Measurements from ENCODE around the gene PHB1. TPM values are rescaled to one million over a fixed set of nuclear protein-coding genes. Genes with fewer than 3 reads are reported as not detected.

Gene PHB1
- total RNA-seq, 1 donor from 2014 or later = 114 TPM

- Mint-ChIP-seq H3K27me3 (ENCODE audit: low read depth) (no peaks in the 10 kb centered on the region), H3K9me3 (ENCODE audit: low read depth) (no peaks in the 10 kb centered on the region), H3K27ac (ENCODE audit: unreplicated experiment) (no peak overlapping the region), H3K4me1 (ENCODE audit: low read depth) (peaks cover 12% of the 10 kb centered on the region), H3K36me3 (ENCODE audit: low read depth) (peaks cover 46% of the 10 kb centered on the region), H3K4me3 (ENCODE audit: unreplicated experiment) (no peak overlapping the region)
- TF ChIP-seq CTCF (IDR thresholded peaks at IDR 0.05) = no peak
- no peak for DNase-seq (ENCODE audit: low spot score)
Observed at GRCh38 chr17:49407086-49407485, 7.6 kb downstream of the PHB1 start.

GRCh38 chr17:49406421-49407061 lies 8.1 kb downstream of the PHB1 start:
- Mint-ChIP-seq H3K36me3 (ENCODE audit: low read depth) (peaks cover 40% of the 10 kb centered on the region), H3K4me1 (ENCODE audit: low read depth) (peaks cover 12% of the 10 kb centered on the region), H3K9me3 (ENCODE audit: low read depth) (no peaks in the 10 kb centered on the region), H3K27ac (ENCODE audit: unreplicated experiment) (no peak overlapping the region), H3K27me3 (ENCODE audit: low read depth) (no peaks in the 10 kb centered on the region), H3K4me3 (ENCODE audit: unreplicated experiment) (no peak overlapping the region)
- DNase-seq (ENCODE audit: low spot score) = no peak
- TF ChIP-seq CTCF (IDR thresholded peaks at IDR 0.05) = no peak

DNA sequence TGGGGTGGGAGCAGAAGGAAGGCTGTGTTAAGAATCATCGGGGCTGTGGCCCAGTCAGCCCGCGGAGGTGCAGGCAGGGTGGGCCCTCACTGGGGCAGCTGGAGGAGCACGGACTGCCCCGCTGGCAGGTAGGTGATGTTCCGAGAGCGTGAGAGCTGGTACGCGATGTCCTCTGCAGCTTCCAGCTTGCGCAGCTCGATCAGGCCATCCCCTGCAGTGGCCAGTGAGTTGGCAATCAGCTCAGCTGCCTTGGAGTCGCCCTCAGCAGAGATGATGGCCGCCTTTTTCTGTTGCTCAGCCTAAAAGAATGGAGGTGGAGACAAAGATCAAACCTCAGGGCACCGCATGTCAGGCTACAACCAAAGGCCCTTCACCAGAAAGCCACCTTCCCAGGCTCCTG lies 9.8 kb downstream of the PHB1 start:
- no peak for TF ChIP-seq CTCF (IDR thresholded peaks at IDR 0.05)
- no peaks in the 10 kb centered on the region for H3K27me3 Mint-ChIP-seq (ENCODE audit: low read depth)
- H3K27ac Mint-ChIP-seq (ENCODE audit: unreplicated experiment) = no peak overlapping the region
- peaks cover 12% of the 10 kb centered on the region for H3K4me1 Mint-ChIP-seq (ENCODE audit: low read depth)
- H3K36me3 Mint-ChIP-seq (ENCODE audit: low read depth) = peaks cover 39% of the 10 kb centered on the region
- no peak overlapping the region for H3K4me3 Mint-ChIP-seq (ENCODE audit: unreplicated experiment)
- H3K9me3 Mint-ChIP-seq (ENCODE audit: low read depth) = no peaks in the 10 kb centered on the region
- DNase-seq (ENCODE audit: low spot score) = no peak

GRCh38 chr17:49404361-49404760 lies 10.3 kb downstream of the PHB1 start:
- peaks cover 39% of the 10 kb centered on the region for H3K36me3 Mint-ChIP-seq (ENCODE audit: low read depth)
- no peaks in the 10 kb centered on the region for H3K27me3 Mint-ChIP-seq (ENCODE audit: low read depth)
- no peak overlapping the region for H3K4me3 Mint-ChIP-seq (ENCODE audit: unreplicated experiment)
- DNase-seq (ENCODE audit: low spot score) = peak; percentile 67
- TF ChIP-seq CTCF (IDR thresholded peaks at IDR 0.05) = no peak
- no peak overlapping the region for H3K27ac Mint-ChIP-seq (ENCODE audit: unreplicated experiment)
- peaks cover 12% of the 10 kb centered on the region for H3K4me1 Mint-ChIP-seq (ENCODE audit: low read depth)
- no peaks in the 10 kb centered on the region for H3K9me3 Mint-ChIP-seq (ENCODE audit: low read depth)

DNA sequence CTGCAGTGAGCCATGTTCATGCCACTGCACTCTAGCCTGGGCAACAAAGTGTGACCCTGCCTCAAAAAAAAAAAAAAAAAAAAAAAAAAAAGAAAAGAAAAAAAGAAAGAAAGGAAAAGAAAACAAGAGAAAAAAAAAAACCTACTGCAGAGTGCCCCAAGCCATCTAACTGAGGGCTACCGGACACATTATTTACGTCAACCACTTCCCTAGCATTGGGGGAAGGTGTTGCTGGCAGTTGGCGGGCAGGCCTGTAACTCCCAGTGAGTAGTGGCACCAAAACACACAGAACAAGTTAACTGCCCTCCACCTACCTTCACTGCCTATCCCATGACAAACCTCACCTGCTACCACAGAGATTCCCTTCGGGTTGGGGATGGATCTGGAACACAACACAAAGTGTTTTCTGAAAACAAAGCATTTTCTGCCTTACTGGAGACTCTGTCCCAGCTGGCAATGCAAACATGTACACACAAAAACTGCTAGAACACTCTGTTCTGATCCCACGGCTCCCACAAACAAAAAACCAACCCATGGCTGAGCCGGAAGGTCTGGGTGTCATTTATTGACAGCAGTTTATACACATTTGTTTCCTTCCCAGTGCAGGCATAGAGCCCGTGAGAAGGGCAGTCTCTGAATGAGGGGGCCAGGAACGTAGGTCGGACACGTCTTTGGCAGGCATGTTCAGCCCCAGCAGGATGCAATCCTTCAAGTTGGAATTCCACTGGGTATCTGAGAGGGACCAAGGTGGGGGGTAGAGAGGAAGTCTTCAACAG lies 11.0 kb downstream of the PHB1 start:
- DNase-seq (ENCODE audit: low spot score) = peak; percentile 40
- no peaks in the 10 kb centered on the region for H3K27me3 Mint-ChIP-seq (ENCODE audit: low read depth)
- TF ChIP-seq CTCF (IDR thresholded peaks at IDR 0.05) = no peak
- H3K27ac Mint-ChIP-seq (ENCODE audit: unreplicated experiment) = no peak overlapping the region
- H3K9me3 Mint-ChIP-seq (ENCODE audit: low read depth) = no peaks in the 10 kb centered on the region
- H3K4me1 Mint-ChIP-seq (ENCODE audit: low read depth) = peaks cover 12% of the 10 kb centered on the region
- no peak overlapping the region for H3K4me3 Mint-ChIP-seq (ENCODE audit: unreplicated experiment)
- H3K36me3 Mint-ChIP-seq (ENCODE audit: low read depth) = peaks cover 34% of the 10 kb centered on the region

Measured in chondrocyte (in vitro differentiated cells).